SH-SY5Y (cell line): ENCODE data around the gene DHDH.

ENCODE experiments used
- GATA2 ChIP-seq: IDR thresholded peaks from 2 replicates; pipeline ENCODE4 v1.6.1; 2011; ENCODE audit warnings: mild to moderate bottlenecking, low read depth, low read length
- GATA3 ChIP-seq: IDR thresholded peaks from 2 replicates; pipeline ENCODE4 v1.6.1; 2011; ENCODE audit warnings: low read depth, mild to moderate bottlenecking, low read length, moderate library complexity

GRCh38 chr19:48963371-48964204 lies 30.1 kb downstream of the DHDH start:
- no peak for TF ChIP-seq GATA2
- no peak for TF ChIP-seq GATA3
